Vagina (tissue), 2 donors: Measurements from ENCODE around the gene FH.

Experiments used
- POLR2A ChIP-seq, 2 donors: fragments of 450-650 bp; IDR thresholded peaks; one replicate each; pipeline ENCODE4 v1.6.1; 2017; ENCODE audit warnings: antibody characterized with exemption in 2 of 2, mild to moderate bottlenecking in 2 of 2, moderate library complexity in 2 of 2
- POLR2AphosphoS5 ChIP-seq, 2 donors: sonication (generic); formaldehyde crosslinking; IDR thresholded peaks; one replicate each; pipeline ENCODE4 v1.9.0; 2017; ENCODE audit warnings: antibody characterized with exemption in 2 of 2, mild to moderate bottlenecking in 2 of 2, low read depth in 1 of 2; ENCODE audit not compliant: insufficient read depth in 1 of 2
- TF ChIP-seq, protein P1 (sequence below), 3 experiments: fragments of 450-650 bp in 2 of 3; fragments of 200-600 bp in 1 of 3; sonication (generic) in 1 of 3; IDR thresholded peaks; one replicate each; pipeline ENCODE4 v1.5.1; 2017 to 2019; ENCODE audit warnings: antibody characterized with exemption in 3 of 3, mild to moderate bottlenecking in 2 of 3, moderate library complexity in 2 of 3

DNA sequence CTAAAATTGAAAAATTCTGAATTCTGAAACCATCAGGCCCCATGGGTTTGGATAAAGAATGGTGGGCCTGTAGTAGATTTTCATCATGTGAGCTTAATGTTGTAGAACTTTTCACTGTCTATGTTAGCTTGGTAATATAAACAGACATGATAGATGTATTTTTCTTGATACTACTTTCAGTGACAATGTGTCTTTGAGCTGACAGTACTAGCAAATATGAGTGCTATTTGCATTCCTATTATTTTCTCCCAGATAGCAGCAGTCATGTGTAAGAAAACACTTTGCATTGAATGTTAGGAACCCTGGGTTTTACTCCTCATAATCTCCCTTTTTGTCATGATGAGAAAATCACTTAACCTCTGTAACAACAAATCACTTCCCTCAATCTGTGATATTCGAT lies 30.8 kb upstream of the FH start:
- TF ChIP-seq, protein P1, sequence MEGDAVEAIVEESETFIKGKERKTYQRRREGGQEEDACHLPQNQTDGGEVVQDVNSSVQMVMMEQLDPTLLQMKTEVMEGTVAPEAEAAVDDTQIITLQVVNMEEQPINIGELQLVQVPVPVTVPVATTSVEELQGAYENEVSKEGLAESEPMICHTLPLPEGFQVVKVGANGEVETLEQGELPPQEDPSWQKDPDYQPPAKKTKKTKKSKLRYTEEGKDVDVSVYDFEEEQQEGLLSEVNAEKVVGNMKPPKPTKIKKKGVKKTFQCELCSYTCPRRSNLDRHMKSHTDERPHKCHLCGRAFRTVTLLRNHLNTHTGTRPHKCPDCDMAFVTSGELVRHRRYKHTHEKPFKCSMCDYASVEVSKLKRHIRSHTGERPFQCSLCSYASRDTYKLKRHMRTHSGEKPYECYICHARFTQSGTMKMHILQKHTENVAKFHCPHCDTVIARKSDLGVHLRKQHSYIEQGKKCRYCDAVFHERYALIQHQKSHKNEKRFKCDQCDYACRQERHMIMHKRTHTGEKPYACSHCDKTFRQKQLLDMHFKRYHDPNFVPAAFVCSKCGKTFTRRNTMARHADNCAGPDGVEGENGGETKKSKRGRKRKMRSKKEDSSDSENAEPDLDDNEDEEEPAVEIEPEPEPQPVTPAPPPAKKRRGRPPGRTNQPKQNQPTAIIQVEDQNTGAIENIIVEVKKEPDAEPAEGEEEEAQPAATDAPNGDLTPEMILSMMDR (IDR thresholded peaks at IDR 0.05), result no peak
- TF ChIP-seq POLR2A (IDR thresholded peaks at IDR 0.05), result no peak
- TF ChIP-seq POLR2AphosphoS5 (IDR thresholded peaks at IDR 0.05; ENCODE audit: insufficient read depth in 1 of 2, low read depth in 1 of 2), result no peak
